SU-DHL-6 (cell line): ENCODE results near the gene SLC9A7.

Experiments used
- CTCF ChIP-seq: fragments of 200-600 bp; sonication (generic); IDR thresholded peaks from one replicate; pipeline ENCODE4 v1.5.1; 2017; ENCODE audit warnings: antibody characterized with exemption, mild to moderate bottlenecking, low read length, moderate library complexity; ENCODE audit not compliant: insufficient read depth, poor library complexity, severe bottlenecking
- EZH2phosphoT487 ChIP-seq: fragments of 200-600 bp; sonication (generic), shearing (Covaris generic); conservative IDR thresholded peaks from 2 replicates; pipeline ENCODE4 v1.6.1; 2018; ENCODE audit warnings: mild to moderate bottlenecking, antibody characterized with exemption, low read length, moderate library complexity, mixed read lengths

- TF ChIP-seq CTCF (no peak), EZH2phosphoT487 (no peak)
Measured at GRCh38 chrX:46599051-46599560, 159.8 kb downstream of the SLC9A7 start.
